ENCODE results near the gene MLPH.

The MLPH gene

DNA sequence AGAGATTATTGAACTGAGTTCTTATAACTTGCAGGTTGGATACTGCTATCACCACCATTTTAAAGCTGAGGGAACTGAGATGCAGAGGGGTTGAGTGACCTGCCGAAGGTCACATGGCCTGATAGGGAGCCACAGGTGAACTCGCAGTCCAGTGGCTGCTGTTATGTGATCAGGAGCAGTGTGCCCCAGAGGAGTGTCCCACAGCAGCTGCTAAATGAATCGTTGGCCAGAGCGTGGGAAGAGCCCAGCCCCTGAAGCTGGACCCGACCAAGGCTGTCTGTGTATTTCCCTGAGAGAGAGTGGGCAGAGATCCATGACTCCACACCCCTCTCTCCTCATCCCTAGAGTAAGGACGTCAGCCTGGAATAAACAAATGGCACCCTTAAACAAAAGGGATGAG, 52.6 kb downstream of the MLPH start:
- H3K4me1 ChIP-seq (ENCODE audit: insufficient read depth, low read length), result no peaks in the 10 kb centered on the region
- no peak overlapping the region for H3K27ac ChIP-seq (ENCODE audit: low read depth, low read length)
- no peak overlapping the region for H3K9ac ChIP-seq (ENCODE audit: low read depth, low read length)
- no peaks in the 10 kb centered on the region for H3K27me3 ChIP-seq (ENCODE audit: insufficient read depth, low read length)
- H3K36me3 ChIP-seq (ENCODE audit: insufficient read depth, low read length), result no peaks in the 10 kb centered on the region
- WGBS, result 94% methylated on average over 5 of the region's 6 CpGs
- H3K9me3 ChIP-seq (ENCODE audit: insufficient read depth, low read depth, low read length), result no peaks in the 10 kb centered on the region
- no peak overlapping the region for H3K4me3 ChIP-seq (ENCODE audit: low read length)

DNA sequence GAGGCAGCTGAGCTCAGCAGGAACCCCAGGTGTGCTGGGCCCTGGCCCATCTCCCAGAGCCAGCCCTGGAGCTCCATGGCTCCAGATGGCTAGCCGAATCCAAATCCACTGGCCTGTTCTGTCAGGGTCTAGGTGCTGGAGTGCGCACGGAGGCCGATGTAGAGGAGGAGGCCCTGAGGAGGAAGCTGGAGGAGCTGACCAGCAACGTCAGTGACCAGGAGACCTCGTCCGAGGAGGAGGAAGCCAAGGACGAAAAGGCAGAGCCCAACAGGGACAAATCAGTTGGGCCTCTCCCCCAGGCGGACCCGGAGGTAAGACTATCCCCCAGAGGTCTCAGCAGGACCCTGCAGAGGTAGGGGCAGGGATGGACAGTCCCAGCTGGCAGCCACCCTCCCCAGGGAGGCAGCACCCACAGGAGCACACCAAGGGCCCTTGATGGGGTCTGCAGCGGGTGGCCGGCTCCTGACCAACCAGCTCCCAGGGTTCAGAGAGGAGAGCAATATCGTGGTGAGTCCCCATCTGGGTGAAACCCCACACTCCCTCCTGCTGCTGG, 53.2 kb downstream of the MLPH start:
- no peaks in the 10 kb centered on the region for H3K4me1 ChIP-seq (ENCODE audit: insufficient read depth, low read length)
- H3K4me3 ChIP-seq (ENCODE audit: low read length), result no peak overlapping the region
- H3K9ac ChIP-seq (ENCODE audit: low read depth, low read length), result no peak overlapping the region
- H3K27ac ChIP-seq (ENCODE audit: low read depth, low read length), result no peak overlapping the region
- no peaks in the 10 kb centered on the region for H3K27me3 ChIP-seq (ENCODE audit: insufficient read depth, low read length)
- H3K9me3 ChIP-seq (ENCODE audit: insufficient read depth, low read depth, low read length), result no peaks in the 10 kb centered on the region
- H3K36me3 ChIP-seq (ENCODE audit: insufficient read depth, low read length), result no peaks in the 10 kb centered on the region
- WGBS, result 95% methylated on average over 13 of the region's 13 CpGs

DNA sequence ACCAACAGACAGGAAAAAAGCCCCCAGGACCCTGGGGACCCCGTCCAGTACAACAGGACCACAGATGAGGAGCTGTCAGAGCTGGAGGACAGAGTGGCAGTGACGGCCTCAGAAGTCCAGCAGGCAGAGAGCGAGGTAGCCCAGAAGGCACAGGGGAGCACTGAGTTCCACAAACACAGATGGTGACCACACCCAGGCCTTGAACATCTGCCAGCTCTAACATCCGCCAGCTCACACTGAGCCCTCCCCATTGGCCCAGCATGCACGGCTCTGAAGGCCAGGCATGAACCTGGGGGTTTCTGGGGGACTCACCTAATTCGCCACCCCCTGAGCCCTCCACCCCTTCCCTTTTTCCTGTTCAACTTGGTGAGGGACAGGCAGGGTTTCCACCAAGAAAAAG, 53.8 kb downstream of the MLPH start:
- H3K4me3 ChIP-seq (ENCODE audit: low read length), result no peak overlapping the region
- WGBS, result 93% methylated on average over 6 of the region's 6 CpGs
- H3K27me3 ChIP-seq (ENCODE audit: insufficient read depth, low read length), result no peaks in the 10 kb centered on the region
- no peaks in the 10 kb centered on the region for H3K4me1 ChIP-seq (ENCODE audit: insufficient read depth, low read length)
- no peaks in the 10 kb centered on the region for H3K9me3 ChIP-seq (ENCODE audit: insufficient read depth, low read depth, low read length)
- H3K36me3 ChIP-seq (ENCODE audit: insufficient read depth, low read length), result no peaks in the 10 kb centered on the region
- no peak overlapping the region for H3K27ac ChIP-seq (ENCODE audit: low read depth, low read length)
- no peak overlapping the region for H3K9ac ChIP-seq (ENCODE audit: low read depth, low read length)

DNA sequence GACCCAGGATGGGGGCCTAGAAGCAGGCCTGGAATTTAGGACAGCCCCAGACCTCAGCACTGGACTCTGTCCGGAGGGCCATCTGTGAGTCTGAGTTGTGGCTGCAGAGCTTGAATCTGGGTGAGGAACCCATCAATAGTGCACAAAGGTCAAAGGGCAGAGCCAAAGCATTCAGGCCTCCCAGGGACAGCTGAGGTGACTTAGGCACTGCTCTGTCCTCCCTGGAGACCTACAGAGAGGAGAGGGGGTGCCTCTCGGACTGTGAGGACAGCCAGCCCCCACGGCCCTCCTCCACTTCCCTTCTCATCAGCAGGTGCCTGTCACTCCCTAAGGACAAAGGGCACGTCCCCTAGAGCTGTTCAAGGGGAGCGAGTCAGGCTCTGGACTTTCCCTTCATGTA, 54.2 kb downstream of the MLPH start:
- Histone ChIP-seq H3K27ac (ENCODE audit: low read depth, low read length) (no peak overlapping the region), H3K4me1 (ENCODE audit: insufficient read depth, low read length) (no peaks in the 10 kb centered on the region)
- WGBS, result 65% methylated on average over 5 of the region's 5 CpGs

DNA sequence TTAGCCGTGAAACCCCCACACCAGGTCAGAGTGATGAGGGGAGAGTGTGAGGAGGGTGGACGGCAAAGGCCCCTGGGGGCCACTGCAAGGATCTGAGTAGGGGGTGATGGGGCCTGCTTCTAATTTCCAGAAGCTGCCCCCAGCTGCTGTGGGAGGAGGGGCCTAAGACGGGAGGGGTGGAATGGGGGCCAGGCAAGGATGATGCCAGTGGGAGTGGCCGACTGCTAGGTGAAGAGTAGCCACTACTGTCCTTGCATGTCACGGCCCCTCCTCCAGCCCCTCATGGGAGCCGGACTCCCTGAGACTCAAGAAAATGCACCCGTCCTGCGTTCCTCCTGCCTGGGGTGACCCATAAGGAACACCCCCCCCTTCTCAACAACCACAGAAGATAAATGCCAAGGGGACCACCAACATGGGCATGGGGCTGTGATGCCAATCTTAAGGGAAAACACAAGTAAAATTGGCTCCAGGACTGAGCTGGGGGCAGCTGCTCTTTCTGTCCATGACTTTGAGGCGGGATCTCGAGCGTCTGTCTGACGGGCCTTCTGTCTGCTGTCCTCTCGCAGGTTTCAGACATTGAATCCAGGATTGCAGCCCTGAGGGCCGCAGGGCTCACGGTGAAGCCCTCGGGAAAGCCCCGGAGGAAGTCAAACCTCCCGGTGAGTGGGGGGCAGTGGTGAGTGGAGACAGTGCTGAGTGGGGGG, 55.1 kb downstream of the MLPH start:
- H3K9me3 ChIP-seq (ENCODE audit: insufficient read depth, low read depth, low read length), result no peaks in the 10 kb centered on the region
- no peak overlapping the region for H3K4me3 ChIP-seq (ENCODE audit: low read length)
- H3K27me3 ChIP-seq (ENCODE audit: insufficient read depth, low read length), result no peaks in the 10 kb centered on the region
- no peaks in the 10 kb centered on the region for H3K36me3 ChIP-seq (ENCODE audit: insufficient read depth, low read length)
- 87% methylated on average over 18 of the region's 18 CpGs for WGBS
- no peaks in the 10 kb centered on the region for H3K4me1 ChIP-seq (ENCODE audit: insufficient read depth, low read length)
- no peak overlapping the region for H3K9ac ChIP-seq (ENCODE audit: low read depth, low read length)
- no peak overlapping the region for H3K27ac ChIP-seq (ENCODE audit: low read depth, low read length)

More for the DNA sequence above, 54.2 kb downstream of the MLPH start:
- no peaks in the 10 kb centered on the region for H3K9me3 ChIP-seq (ENCODE audit: insufficient read depth, low read depth, low read length)
- no peaks in the 10 kb centered on the region for H3K36me3 ChIP-seq (ENCODE audit: insufficient read depth, low read length)
- no peak overlapping the region for H3K4me3 ChIP-seq (ENCODE audit: low read length)
- no peaks in the 10 kb centered on the region for H3K27me3 ChIP-seq (ENCODE audit: insufficient read depth, low read length)
- no peak overlapping the region for H3K9ac ChIP-seq (ENCODE audit: low read depth, low read length)

- no peak overlapping the region for H3K27ac ChIP-seq (ENCODE audit: low read depth, low read length)
- no peaks in the 10 kb centered on the region for H3K4me1 ChIP-seq (ENCODE audit: insufficient read depth, low read length)
- 81% methylated on average over 8 of the region's 8 CpGs for WGBS
- H3K36me3 ChIP-seq (ENCODE audit: insufficient read depth, low read length), result no peaks in the 10 kb centered on the region
- H3K9ac ChIP-seq (ENCODE audit: low read depth, low read length), result no peak overlapping the region
- no peak overlapping the region for H3K4me3 ChIP-seq (ENCODE audit: low read length)
- H3K9me3 ChIP-seq (ENCODE audit: insufficient read depth, low read depth, low read length), result no peaks in the 10 kb centered on the region
- no peaks in the 10 kb centered on the region for H3K27me3 ChIP-seq (ENCODE audit: insufficient read depth, low read length)
Measured at GRCh38 chr2:237546040-237546875, 59.2 kb downstream of the MLPH start.

- WGBS, result 92% methylated on average over 12 of the region's 13 CpGs
Measured at GRCh38 chr2:237546876-237547395, 59.9 kb downstream of the MLPH start.

DNA sequence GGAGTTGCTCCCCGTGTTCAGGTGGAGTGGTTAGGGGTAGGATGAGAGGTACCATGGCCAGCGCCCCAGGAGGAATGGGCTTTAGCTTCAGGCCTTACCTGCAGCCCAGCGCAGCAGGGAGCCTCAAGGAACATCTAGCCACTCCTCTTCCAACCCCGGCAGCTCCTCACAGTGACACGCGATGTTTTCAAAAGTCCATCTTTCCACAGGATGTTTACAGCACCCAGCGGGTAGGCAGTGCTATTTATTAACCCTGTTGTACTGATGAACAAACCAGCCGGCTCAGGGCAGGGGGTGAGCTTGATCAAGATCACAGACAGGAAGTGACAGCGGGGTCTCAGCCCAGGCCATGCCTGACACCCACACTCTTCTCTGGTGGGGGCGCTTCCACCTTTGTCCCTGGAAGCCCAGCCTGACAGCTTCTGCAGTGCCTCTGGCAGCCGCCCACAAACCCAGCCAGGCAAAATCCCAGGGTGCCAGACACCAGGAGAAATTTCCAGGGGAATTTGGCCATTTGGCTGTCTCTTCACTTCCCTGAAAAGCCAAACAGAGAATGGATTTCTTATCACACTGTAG, 60.9 kb downstream of the MLPH start:
- Histone ChIP-seq H3K27me3 (ENCODE audit: insufficient read depth, low read length) (no peaks in the 10 kb centered on the region), H3K27ac (ENCODE audit: low read depth, low read length) (no peak overlapping the region), H3K4me1 (ENCODE audit: insufficient read depth, low read length) (no peaks in the 10 kb centered on the region), H3K36me3 (ENCODE audit: insufficient read depth, low read length) (no peaks in the 10 kb centered on the region), H3K9ac (ENCODE audit: low read depth, low read length) (no peak overlapping the region), H3K4me3 (ENCODE audit: low read length) (no peak overlapping the region), H3K9me3 (ENCODE audit: insufficient read depth, low read depth, low read length) (no peaks in the 10 kb centered on the region)
- WGBS, result 70% methylated on average over 11 of the region's 11 CpGs

More at GRCh38 chr2:237546876-237547395, 59.9 kb downstream of the MLPH start:
- no peaks in the 10 kb centered on the region for H3K9me3 ChIP-seq (ENCODE audit: insufficient read depth, low read depth, low read length)
- H3K9ac ChIP-seq (ENCODE audit: low read depth, low read length), result no peak overlapping the region
- no peak overlapping the region for H3K4me3 ChIP-seq (ENCODE audit: low read length)
- no peaks in the 10 kb centered on the region for H3K4me1 ChIP-seq (ENCODE audit: insufficient read depth, low read length)
- H3K27me3 ChIP-seq (ENCODE audit: insufficient read depth, low read length), result no peaks in the 10 kb centered on the region
- H3K27ac ChIP-seq (ENCODE audit: low read depth, low read length), result no peak overlapping the region
- no peaks in the 10 kb centered on the region for H3K36me3 ChIP-seq (ENCODE audit: insufficient read depth, low read length)

GRCh38 chr2:237549216-237549615, 62.2 kb downstream of the MLPH start:
- Histone ChIP-seq H3K27me3 (ENCODE audit: insufficient read depth, low read length) (no peaks in the 10 kb centered on the region), H3K4me1 (ENCODE audit: insufficient read depth, low read length) (no peaks in the 10 kb centered on the region), H3K4me3 (ENCODE audit: low read length) (no peak overlapping the region), H3K9ac (ENCODE audit: low read depth, low read length) (no peak overlapping the region), H3K36me3 (ENCODE audit: insufficient read depth, low read length) (no peaks in the 10 kb centered on the region; the same call in 1 of the 2 replicates), H3K9me3 (ENCODE audit: insufficient read depth, low read depth, low read length) (peaks cover 5% of the 10 kb centered on the region; the same call in 1 of the 2 replicates), H3K27ac (ENCODE audit: low read depth, low read length) (no peak overlapping the region)
- 93% methylated on average over 8 of the region's 8 CpGs for WGBS

- no peaks in the 10 kb centered on the region for H3K4me1 ChIP-seq (ENCODE audit: insufficient read depth, low read length)
- no peak overlapping the region for H3K27ac ChIP-seq (ENCODE audit: low read depth, low read length)
- no peaks in the 10 kb centered on the region; the same call in 1 of the 2 replicates for H3K36me3 ChIP-seq (ENCODE audit: insufficient read depth, low read length)
- H3K27me3 ChIP-seq (ENCODE audit: insufficient read depth, low read length), result no peaks in the 10 kb centered on the region
- H3K4me3 ChIP-seq (ENCODE audit: low read length), result no peak overlapping the region
- no peak overlapping the region for H3K9ac ChIP-seq (ENCODE audit: low read depth, low read length)
- H3K9me3 ChIP-seq (ENCODE audit: insufficient read depth, low read depth, low read length), result peaks cover 7% of the 10 kb centered on the region; the same call in 1 of the 2 replicates
- 83% methylated on average over 17 of the region's 17 CpGs for WGBS
Measured at GRCh38 chr2:237549643-237550415, 62.8 kb downstream of the MLPH start.

Data from HUES64 (cell line).